DMS53 treated with DMSO at 0.1 percent for 48 hours (cell line): ENCODE data around the gene SH2D2A.

ENCODE experiments used
- DNase-seq: peaks from one replicate; lab custom pipeline; 2025; ENCODE audit not compliant: unreplicated experiment; lab: John Stamatoyannopoulos, UW

The SH2D2A gene

GRCh38 chr1:156848461-156849150 is 32.0 kb upstream of the SH2D2A start:
- DNase-seq = no peak

GRCh38 chr1:156847591-156848460 is 31.2 kb upstream of the SH2D2A start:
- DNase-seq = no peak

- DNase-seq = no peak
Measured at GRCh38 chr1:156846643-156847042, 30.0 kb upstream of the SH2D2A start.

GRCh38 chr1:156845953-156846545 is 29.4 kb upstream of the SH2D2A start:
- DNase-seq = no peak

GRCh38 chr1:156845055-156845952 is 28.7 kb upstream of the SH2D2A start:
- no peak for DNase-seq

GRCh38 chr1:156844638-156845037 is 28.0 kb upstream of the SH2D2A start:
- DNase-seq = no peak

- DNase-seq = no peak
Measured at GRCh38 chr1:156844102-156844501, 27.5 kb upstream of the SH2D2A start.

GRCh38 chr1:156842618-156843300 is 26.1 kb upstream of the SH2D2A start:
- DNase-seq = no peak

GRCh38 chr1:156841295-156841855 is 24.7 kb upstream of the SH2D2A start:
- DNase-seq = no peak

GRCh38 chr1:156840898-156841279 is 24.2 kb upstream of the SH2D2A start:
- DNase-seq = no peak

GRCh38 chr1:156840186-156840897 is 23.7 kb upstream of the SH2D2A start:
- DNase-seq = no peak

- no peak for DNase-seq
Measured at GRCh38 chr1:156839426-156840109, 22.9 kb upstream of the SH2D2A start.

GRCh38 chr1:156838972-156839371 is 22.3 kb upstream of the SH2D2A start:
- no peak for DNase-seq

GRCh38 chr1:156836892-156837291 is 20.2 kb upstream of the SH2D2A start:
- no peak for DNase-seq

GRCh38 chr1:156836041-156836654 is 19.5 kb upstream of the SH2D2A start:
- no peak for DNase-seq

GRCh38 chr1:156834322-156834721 is 17.7 kb upstream of the SH2D2A start:
- DNase-seq = no peak

GRCh38 chr1:156833603-156834002 is 17.0 kb upstream of the SH2D2A start:
- DNase-seq = no peak

GRCh38 chr1:156832434-156832833 is 15.8 kb upstream of the SH2D2A start:
- DNase-seq = no peak
